Fibroblast of lung (primary cell): ENCODE data around the gene UTP25. TPM values are rescaled to one million over a fixed set of nuclear protein-coding genes. Genes with fewer than 3 reads are reported as not detected.

ENCODE experiments used
- DNase-seq, 2 donors: peaks; one replicate each; pipeline versions ENCODE4 v3.0.0 to v3.0.0-alpha.2; 2010; ENCODE audit warnings: low read depth in 2 of 2
- H2AFZ ChIP-seq: 2 replicates; pipeline ENCODE4 v1.5.1; 2012; ENCODE audit warnings: low read length, control low read depth, inconsistent platforms
- H3K27ac ChIP-seq: 2 replicates; pipeline ENCODE4 v1.5.1; 2011; ENCODE audit warnings: low read length, control low read depth; ENCODE audit not compliant: insufficient read depth
- H3K27me3 ChIP-seq: 2 replicates; pipeline ENCODE4 v1.5.1; 2011; ENCODE audit warnings: mild to moderate bottlenecking, low read length; ENCODE audit not compliant: control insufficient read depth, insufficient read depth
- H3K36me3 ChIP-seq: 2 replicates; pipeline ENCODE4 v1.5.1; 2011; ENCODE audit warnings: low read length; ENCODE audit not compliant: control insufficient read depth, insufficient read depth
- H3K4me1 ChIP-seq: 2 replicates; pipeline ENCODE4 v1.5.1; 2011; ENCODE audit warnings: low read length; ENCODE audit not compliant: control insufficient read depth, insufficient read depth; ENCODE audit errors: extremely low read depth
- H3K4me2 ChIP-seq: 2 replicates; pipeline ENCODE4 v1.5.1; 2011; ENCODE audit warnings: low read length, control low read depth; ENCODE audit not compliant: insufficient read depth; ENCODE audit errors: extremely low read depth
- H3K4me3 ChIP-seq, 4 experiments: fragments of 200-600 bp in 1 of 4; sonication (generic) in 1 of 4; replicated peaks in 1 of 4; 2 replicates each; pipeline ENCODE4 v1.5.1; 2011 to 2016; ENCODE audit warnings: low read length in 4 of 4, low read depth in 3 of 4, mild to moderate bottlenecking in 3 of 4, control low read depth in 2 of 4, inconsistent platforms in 1 of 4, mixed read lengths in 1 of 4; ENCODE audit not compliant: insufficient read depth in 1 of 4; ENCODE audit errors: control extremely low read depth in 1 of 4
- H3K79me2 ChIP-seq: 2 replicates; pipeline ENCODE4 v1.5.1; 2012; ENCODE audit warnings: mild to moderate bottlenecking, low read length, inconsistent platforms; ENCODE audit not compliant: control insufficient read depth, insufficient read depth
- H3K9ac ChIP-seq: 2 replicates; pipeline ENCODE4 v1.5.1; 2011; ENCODE audit warnings: mild to moderate bottlenecking, low read length, control low read depth; ENCODE audit not compliant: insufficient read depth
- H3K9me3 ChIP-seq: 2 replicates; pipeline ENCODE4 v1.5.1; 2012; ENCODE audit warnings: low read depth, low read length; ENCODE audit not compliant: control insufficient read depth, insufficient read depth
- H4K20me1 ChIP-seq: 2 replicates; pipeline ENCODE4 v1.5.1; 2011; ENCODE audit warnings: low read length; ENCODE audit not compliant: control insufficient read depth, insufficient read depth; ENCODE audit errors: extremely low read depth
- EZH2 ChIP-seq: IDR thresholded peaks from 2 replicates; pipeline ENCODE4 v1.5.1; 2012; ENCODE audit warnings: low read length, control low read depth, mild to moderate bottlenecking; ENCODE audit errors: missing control alignments
- polyA plus RNA-seq, 2 donors: library from polyadenylated mRNA; depleted of rRNA in 1 of 2; stranded (reverse) in 1 of 2; unstranded in 1 of 2; fragments of >200 nt; gene quantifications; 2 replicates each; pipeline ENCODE4 v1.2.1, GENCODE V29; 2011 to 2012; ENCODE audit warnings: missing spikeins in 1 of 2
- total RNA-seq: library from RNA; depleted of rRNA; stranded (reverse); fragments of >200 nt; gene quantifications from 2 replicates; pipeline ENCODE4 v1.2.1, GENCODE V29; 2014
- TF ChIP-seq, protein P1 (sequence below), 2 donors: IDR thresholded peaks in 1 of 2; conservative IDR thresholded peaks in 1 of 2; 1 replicate in 1 of 2; 2 replicates in 1 of 2; pipeline ENCODE4 v1.5.1; 2011 to 2012; ENCODE audit warnings: low read length in 2 of 2, control low read depth in 1 of 2, inconsistent platforms in 1 of 2, low read depth in 1 of 2, mild to moderate bottlenecking in 1 of 2

Gene UTP25
- total and polyA plus RNA-seq, 2 donors (not counting 1 experiment from before 2014, with no cell fraction given) = 10.4 to 12.3 TPM

DNA sequence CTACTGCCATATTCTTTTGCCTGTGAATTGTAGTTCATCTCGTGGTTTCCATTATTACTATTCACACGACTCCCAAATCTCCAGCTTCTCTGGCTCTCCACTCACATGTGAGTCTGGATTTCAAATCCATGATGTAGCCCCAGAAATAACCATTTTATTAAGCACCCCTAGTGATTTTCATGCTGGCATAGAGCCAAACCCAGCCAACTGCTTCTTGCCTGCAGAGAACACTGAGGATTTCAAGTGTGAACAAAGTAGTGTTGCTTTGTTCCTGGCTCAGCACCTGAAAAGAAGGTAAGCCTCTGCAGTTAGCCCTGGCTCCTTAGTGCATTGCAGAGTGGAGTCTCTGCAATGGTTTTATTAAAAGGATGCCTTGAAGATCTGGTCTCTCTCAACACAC lies 25.9 kb downstream of the UTP25 start:
- peaks cover 6% of the 10 kb centered on the region for H3K36me3 ChIP-seq
- H3K9ac ChIP-seq = no peak overlapping the region
- no peaks in the 10 kb centered on the region for H4K20me1 ChIP-seq

DNA sequence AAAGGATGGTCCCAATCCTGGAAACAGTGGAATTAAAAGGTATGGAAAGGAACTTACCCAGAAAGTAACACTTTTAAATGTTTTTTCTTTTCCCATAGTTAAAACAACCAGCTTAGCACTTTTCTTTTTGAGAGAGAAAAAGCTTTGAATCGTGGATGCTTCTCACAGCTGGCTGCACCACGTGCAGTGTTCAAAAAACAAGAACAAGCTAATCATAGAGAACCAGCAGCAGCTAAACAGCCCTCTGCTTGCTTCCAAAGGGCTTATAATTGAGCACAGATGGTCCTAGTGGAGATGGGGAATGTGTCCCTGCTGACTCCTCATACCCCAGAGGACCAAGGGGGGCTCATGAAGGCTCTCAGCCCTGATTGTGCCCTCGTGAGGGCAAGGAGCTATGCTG lies 26.4 kb downstream of the UTP25 start:
- no peak for DNase-seq
- H3K27ac ChIP-seq = no peak overlapping the region

More for the DNA sequence above, 25.9 kb downstream of the UTP25 start:
- H3K27me3 ChIP-seq = no peaks in the 10 kb centered on the region
- TF ChIP-seq EZH2 = no peak
- TF ChIP-seq, protein P1, sequence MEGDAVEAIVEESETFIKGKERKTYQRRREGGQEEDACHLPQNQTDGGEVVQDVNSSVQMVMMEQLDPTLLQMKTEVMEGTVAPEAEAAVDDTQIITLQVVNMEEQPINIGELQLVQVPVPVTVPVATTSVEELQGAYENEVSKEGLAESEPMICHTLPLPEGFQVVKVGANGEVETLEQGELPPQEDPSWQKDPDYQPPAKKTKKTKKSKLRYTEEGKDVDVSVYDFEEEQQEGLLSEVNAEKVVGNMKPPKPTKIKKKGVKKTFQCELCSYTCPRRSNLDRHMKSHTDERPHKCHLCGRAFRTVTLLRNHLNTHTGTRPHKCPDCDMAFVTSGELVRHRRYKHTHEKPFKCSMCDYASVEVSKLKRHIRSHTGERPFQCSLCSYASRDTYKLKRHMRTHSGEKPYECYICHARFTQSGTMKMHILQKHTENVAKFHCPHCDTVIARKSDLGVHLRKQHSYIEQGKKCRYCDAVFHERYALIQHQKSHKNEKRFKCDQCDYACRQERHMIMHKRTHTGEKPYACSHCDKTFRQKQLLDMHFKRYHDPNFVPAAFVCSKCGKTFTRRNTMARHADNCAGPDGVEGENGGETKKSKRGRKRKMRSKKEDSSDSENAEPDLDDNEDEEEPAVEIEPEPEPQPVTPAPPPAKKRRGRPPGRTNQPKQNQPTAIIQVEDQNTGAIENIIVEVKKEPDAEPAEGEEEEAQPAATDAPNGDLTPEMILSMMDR (conservative IDR thresholded peaks at IDR 0.05 in 1 of 2, IDR thresholded peaks at IDR 0.05 in 1 of 2; ENCODE audit: low read depth in 1 of 2, low read length in 2 of 2) = no peak
- no peak overlapping the region for H3K27ac ChIP-seq
- H3K9me3 ChIP-seq = no peaks in the 10 kb centered on the region
- H2AFZ ChIP-seq = no peak overlapping the region
- DNase-seq = no peak
- H3K4me1 ChIP-seq = no peaks in the 10 kb centered on the region
- no peak overlapping the region for H3K4me2 ChIP-seq
- no peak overlapping the region for H3K4me3 ChIP-seq
- peaks cover 2% of the 10 kb centered on the region for H3K79me2 ChIP-seq

DNA sequence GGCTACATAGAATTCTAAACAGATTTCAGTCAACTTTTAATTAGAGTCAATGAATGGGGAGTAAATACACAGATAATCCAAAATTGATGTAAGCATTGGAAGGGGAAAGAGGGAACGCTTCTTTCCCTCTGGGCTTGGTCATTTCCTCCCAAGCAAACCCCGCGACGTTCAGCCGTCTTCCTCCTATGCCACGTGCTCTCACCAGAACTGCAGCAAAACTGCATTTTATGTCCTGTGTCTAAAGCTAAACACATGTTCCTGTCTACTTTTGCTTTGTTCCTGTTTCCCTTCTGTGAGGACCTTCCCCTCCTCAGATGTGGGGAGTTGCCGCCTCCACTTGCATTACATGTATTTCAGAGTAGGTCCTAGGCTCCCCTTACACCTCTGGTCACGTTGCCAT lies 27.2 kb downstream of the UTP25 start:
- no peak for DNase-seq
- Histone ChIP-seq H4K20me1 (no peaks in the 10 kb centered on the region), H3K36me3 (peaks cover 2% of the 10 kb centered on the region), H3K27me3 (no peaks in the 10 kb centered on the region), H3K4me2 (no peak overlapping the region), H3K79me2 (no peaks in the 10 kb centered on the region), H3K9me3 (no peaks in the 10 kb centered on the region), H3K9ac (no peak overlapping the region), H2AFZ (no peak overlapping the region), H3K4me1 (no peaks in the 10 kb centered on the region), H3K4me3 (no peak overlapping the region), H3K27ac (no peak overlapping the region)
- TF ChIP-seq, protein P1 (conservative IDR thresholded peaks at IDR 0.05 in 1 of 2, IDR thresholded peaks at IDR 0.05 in 1 of 2; ENCODE audit: low read depth in 1 of 2, low read length in 2 of 2) = no peak
- no peak for TF ChIP-seq EZH2

More for the DNA sequence above, 26.4 kb downstream of the UTP25 start:
- Histone ChIP-seq H3K27me3 (no peaks in the 10 kb centered on the region), H3K4me3 (no peak overlapping the region), H3K9ac (no peak overlapping the region), H2AFZ (no peak overlapping the region), H3K36me3 (peaks cover 4% of the 10 kb centered on the region), H4K20me1 (no peaks in the 10 kb centered on the region), H3K9me3 (no peaks in the 10 kb centered on the region), H3K79me2 (no peaks in the 10 kb centered on the region), H3K4me2 (no peak overlapping the region), H3K4me1 (no peaks in the 10 kb centered on the region)
- TF ChIP-seq EZH2 = no peak
- TF ChIP-seq, protein P1 (conservative IDR thresholded peaks at IDR 0.05 in 1 of 2, IDR thresholded peaks at IDR 0.05 in 1 of 2; ENCODE audit: low read depth in 1 of 2, low read length in 2 of 2) = no peak
